Measurements from ENCODE around the gene FCN1. TPM values are rescaled to one million over a fixed set of nuclear protein-coding genes. Genes with fewer than 3 reads are reported as not detected.
A peak's percentile ranks its signal among the peaks of the same experiment; 100 is the strongest.

Gene FCN1
- total RNA-seq, 1 donor from 2014 or later, result not detected

GRCh38 chr9:134895908-134896833 is 21.5 kb downstream of the FCN1 start:
- TF ChIP-seq CTCF (IDR thresholded peaks at IDR 0.05; ENCODE audit: insufficient read depth, low read length, severe bottlenecking), result no peak
- Histone ChIP-seq H3K4me3 (ENCODE audit: low read depth, low read length) (no peak overlapping the region), H3K36me3 (ENCODE audit: control insufficient read depth, insufficient read depth, low read length) (no peaks in the 10 kb centered on the region), H3K27me3 (ENCODE audit: control insufficient read depth, insufficient read depth, low read length) (no peaks in the 10 kb centered on the region)
- peak; percentile 4 for DNase-seq (ENCODE audit: low read depth)
- no peak for FAIRE-seq

GRCh38 chr9:134895567-134895907 is 22.2 kb downstream of the FCN1 start:
- no peaks in the 10 kb centered on the region for H3K36me3 ChIP-seq (ENCODE audit: control insufficient read depth, insufficient read depth, low read length)
- DNase-seq (ENCODE audit: low read depth) (no peak), FAIRE-seq (no peak)
- TF ChIP-seq CTCF (IDR thresholded peaks at IDR 0.05; ENCODE audit: insufficient read depth, low read length, severe bottlenecking), result no peak
- H3K4me3 ChIP-seq (ENCODE audit: low read depth, low read length), result no peak overlapping the region
- H3K27me3 ChIP-seq (ENCODE audit: control insufficient read depth, insufficient read depth, low read length), result no peaks in the 10 kb centered on the region

GRCh38 chr9:134895097-134895496 is 22.6 kb downstream of the FCN1 start:
- Histone ChIP-seq H3K27me3 (ENCODE audit: control insufficient read depth, insufficient read depth, low read length) (no peaks in the 10 kb centered on the region), H3K4me3 (ENCODE audit: low read depth, low read length) (no peak overlapping the region), H3K36me3 (ENCODE audit: control insufficient read depth, insufficient read depth, low read length) (no peaks in the 10 kb centered on the region)
- FAIRE-seq (no peak), DNase-seq (ENCODE audit: low read depth) (no peak)
- no peak for TF ChIP-seq CTCF (IDR thresholded peaks at IDR 0.05; ENCODE audit: insufficient read depth, low read length, severe bottlenecking)

GRCh38 chr9:134894136-134894860 is 23.4 kb downstream of the FCN1 start:
- TF ChIP-seq CTCF (IDR thresholded peaks at IDR 0.05; ENCODE audit: insufficient read depth, low read length, severe bottlenecking), result no peak

GRCh38 chr9:134892820-134893420 is 24.8 kb downstream of the FCN1 start:
- no peak for TF ChIP-seq CTCF (IDR thresholded peaks at IDR 0.05; ENCODE audit: insufficient read depth, low read length, severe bottlenecking)
- Histone ChIP-seq H3K4me3 (ENCODE audit: low read depth, low read length) (no peak overlapping the region), H3K36me3 (ENCODE audit: control insufficient read depth, insufficient read depth, low read length) (no peaks in the 10 kb centered on the region), H3K27me3 (ENCODE audit: control insufficient read depth, insufficient read depth, low read length) (no peaks in the 10 kb centered on the region)
- peak; percentile 55 for FAIRE-seq
- no peak for DNase-seq (ENCODE audit: low read depth)

More at GRCh38 chr9:134894136-134894860, 23.4 kb downstream of the FCN1 start:
- H3K4me3 ChIP-seq (ENCODE audit: low read depth, low read length), result no peak overlapping the region
- no peaks in the 10 kb centered on the region for H3K36me3 ChIP-seq (ENCODE audit: control insufficient read depth, insufficient read depth, low read length)
- FAIRE-seq (no peak), DNase-seq (ENCODE audit: low read depth) (no peak)
- H3K27me3 ChIP-seq (ENCODE audit: control insufficient read depth, insufficient read depth, low read length), result no peaks in the 10 kb centered on the region
